ENCODE data around the gene COL18A1. TPM values are rescaled to one million over a fixed set of nuclear protein-coding genes. Genes with fewer than 3 reads are reported as not detected.

Gene COL18A1
- polyA plus RNA-seq, 2 of the 4 experiments (the other 2 are of a cell fraction): 17.3 to 88.4 TPM

DNA sequence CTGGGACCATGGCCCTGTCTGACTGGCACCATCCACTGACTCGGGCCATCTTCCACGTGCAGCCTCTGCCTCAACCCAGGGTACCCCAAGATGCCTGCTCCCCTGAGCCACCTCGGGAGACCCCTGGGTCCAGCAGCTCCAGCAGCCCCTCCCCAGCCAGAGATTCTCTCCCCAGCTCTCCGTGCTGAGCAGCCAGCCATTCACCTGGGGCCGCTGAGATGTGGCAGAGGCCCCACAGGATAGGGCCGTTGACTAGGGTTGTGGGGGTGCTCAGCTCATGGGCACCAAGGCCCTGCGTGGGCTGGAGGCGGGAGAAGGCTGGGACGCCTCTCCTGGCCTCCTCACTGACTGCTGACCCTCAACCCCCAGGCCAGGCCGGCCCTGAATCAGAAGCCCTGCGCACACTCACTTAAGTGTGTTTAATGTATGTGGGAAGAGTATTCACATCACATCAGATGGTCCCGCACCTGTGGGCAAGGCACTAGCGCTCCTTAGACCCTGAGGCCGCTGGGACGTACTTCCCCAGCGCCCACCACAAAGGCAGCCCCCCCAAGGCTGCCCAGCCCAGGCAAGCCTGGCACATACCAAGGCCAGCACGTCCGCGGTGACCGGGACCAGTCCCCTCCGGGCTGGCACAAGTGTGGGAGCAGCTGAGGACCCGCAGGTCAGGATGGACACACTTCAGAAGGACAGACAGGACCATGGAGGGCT, 109.5 kb downstream of the COL18A1 start:
- no peak for TF ChIP-seq MYC (IDR thresholded peaks at IDR 0.05; ENCODE audit: borderline replicate concordance, low read length)
- TF ChIP-seq KDM5A (IDR thresholded peaks at IDR 0.05): no peak
- TF ChIP-seq PHF8 (IDR thresholded peaks at IDR 0.05; ENCODE audit: borderline replicate concordance, low read depth): no peak
- TF ChIP-seq RARB (CRISPR knock-in tag; IDR thresholded peaks at IDR 0.05): no peak
- TF ChIP-seq FOXS1 (CRISPR knock-in tag; IDR thresholded peaks at IDR 0.05): no peak
- no peak for TF ChIP-seq ZFP36 (IDR thresholded peaks at IDR 0.05; ENCODE audit: borderline replicate concordance, partially characterized antibody)
- TF ChIP-seq FOSL2 (IDR thresholded peaks at IDR 0.05): no peak
- TF ChIP-seq FOSL2 (CRISPR knock-in tag; IDR thresholded peaks at IDR 0.05): no peak
- no peak for TF ChIP-seq CBX8 (IDR thresholded peaks at IDR 0.05)
- Histone ChIP-seq H3K27ac (no peak overlapping the region), H3K4me3 (no peak overlapping the region), H3K4me2 (no peak overlapping the region), H3K9me3 (peaks cover 10% of the 10 kb centered on the region), H3K4me1 (no peaks in the 10 kb centered on the region)
- ATAC-seq (no peak), FAIRE-seq (no peak), DNase-seq (ENCODE audit: low read depth in 1 of 2, low spot score in 1 of 2) (no peak)
- WGBS (ENCODE audit: missing lambda C conversion rate): 95% methylated on average over 5 of the region's 22 CpGs
- CTCF ChIA-PET: interaction anchor here (0.7 kb wide), 1 partner anchor 184 kb away, joined by 3 read pairs; no protein-coding TSS in a partner anchor
- POLR2A ChIA-PET: no interaction called here

DNA sequence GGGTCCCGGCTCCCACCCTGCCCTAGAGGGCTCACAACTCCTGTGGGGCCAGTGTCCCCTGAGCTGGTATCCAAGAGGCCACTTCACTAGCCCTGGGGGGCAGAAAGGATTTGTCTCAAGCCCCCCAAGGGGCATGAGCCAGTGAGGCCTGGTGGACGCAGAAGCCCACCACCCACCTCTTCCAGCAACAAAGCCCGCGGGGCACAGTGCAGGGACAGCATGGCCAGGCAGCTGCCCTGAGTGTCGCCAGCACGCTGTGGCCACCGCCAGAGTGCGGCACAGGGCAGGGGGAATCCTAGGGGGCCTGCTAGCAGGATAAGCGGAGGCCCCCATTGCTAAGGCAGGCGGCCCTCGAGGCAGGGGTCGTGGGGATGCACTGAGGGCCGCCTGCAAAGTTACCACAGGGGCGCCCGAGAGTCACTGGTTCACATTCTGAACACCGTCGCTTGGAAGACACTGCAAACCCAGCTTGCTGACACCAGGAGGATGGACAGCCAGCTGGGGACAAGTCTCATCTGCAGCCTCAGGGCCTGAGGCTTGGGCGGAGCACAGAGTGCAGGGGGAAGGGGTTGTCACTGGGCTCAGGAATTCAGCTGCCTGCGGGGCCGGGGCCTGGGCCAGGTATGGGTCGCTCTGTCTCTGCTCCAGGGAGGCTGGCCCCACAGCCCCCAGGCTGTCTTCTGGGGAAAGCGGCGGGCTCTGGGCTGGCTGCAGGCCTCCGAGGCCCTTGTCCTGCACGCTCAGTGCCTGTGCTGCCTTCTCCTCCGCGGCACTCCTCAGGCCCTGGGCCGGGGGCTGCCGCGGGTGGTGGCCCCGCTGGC, 110.5 kb downstream of the COL18A1 start:
- no peak for ATAC-seq
- no peaks in the 10 kb centered on the region for H3K4me1 ChIP-seq
- TF ChIP-seq, protein P1, sequence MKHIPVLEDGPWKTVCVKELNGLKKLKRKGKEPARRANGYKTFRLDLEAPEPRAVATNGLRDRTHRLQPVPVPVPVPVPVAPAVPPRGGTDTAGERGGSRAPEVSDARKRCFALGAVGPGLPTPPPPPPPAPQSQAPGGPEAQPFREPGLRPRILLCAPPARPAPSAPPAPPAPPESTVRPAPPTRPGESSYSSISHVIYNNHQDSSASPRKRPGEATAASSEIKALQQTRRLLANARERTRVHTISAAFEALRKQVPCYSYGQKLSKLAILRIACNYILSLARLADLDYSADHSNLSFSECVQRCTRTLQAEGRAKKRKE (CRISPR knock-in tag; IDR thresholded peaks at IDR 0.05; ENCODE audit: low read depth): no peak
- TF ChIP-seq, protein P2, sequence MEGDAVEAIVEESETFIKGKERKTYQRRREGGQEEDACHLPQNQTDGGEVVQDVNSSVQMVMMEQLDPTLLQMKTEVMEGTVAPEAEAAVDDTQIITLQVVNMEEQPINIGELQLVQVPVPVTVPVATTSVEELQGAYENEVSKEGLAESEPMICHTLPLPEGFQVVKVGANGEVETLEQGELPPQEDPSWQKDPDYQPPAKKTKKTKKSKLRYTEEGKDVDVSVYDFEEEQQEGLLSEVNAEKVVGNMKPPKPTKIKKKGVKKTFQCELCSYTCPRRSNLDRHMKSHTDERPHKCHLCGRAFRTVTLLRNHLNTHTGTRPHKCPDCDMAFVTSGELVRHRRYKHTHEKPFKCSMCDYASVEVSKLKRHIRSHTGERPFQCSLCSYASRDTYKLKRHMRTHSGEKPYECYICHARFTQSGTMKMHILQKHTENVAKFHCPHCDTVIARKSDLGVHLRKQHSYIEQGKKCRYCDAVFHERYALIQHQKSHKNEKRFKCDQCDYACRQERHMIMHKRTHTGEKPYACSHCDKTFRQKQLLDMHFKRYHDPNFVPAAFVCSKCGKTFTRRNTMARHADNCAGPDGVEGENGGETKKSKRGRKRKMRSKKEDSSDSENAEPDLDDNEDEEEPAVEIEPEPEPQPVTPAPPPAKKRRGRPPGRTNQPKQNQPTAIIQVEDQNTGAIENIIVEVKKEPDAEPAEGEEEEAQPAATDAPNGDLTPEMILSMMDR (IDR thresholded peaks at IDR 0.05): no peak
- TF ChIP-seq RAD21 (conservative IDR thresholded peaks at IDR 0.05 in 1 of 2, IDR thresholded peaks at IDR 0.05 in 1 of 2): no peak
- TF ChIP-seq SREBF2 (IDR thresholded peaks at IDR 0.05): no peak
- TF ChIP-seq CHD2 (IDR thresholded peaks at IDR 0.05; ENCODE audit: low read length, partially characterized antibody): no peak
- TF ChIP-seq, protein P3, sequence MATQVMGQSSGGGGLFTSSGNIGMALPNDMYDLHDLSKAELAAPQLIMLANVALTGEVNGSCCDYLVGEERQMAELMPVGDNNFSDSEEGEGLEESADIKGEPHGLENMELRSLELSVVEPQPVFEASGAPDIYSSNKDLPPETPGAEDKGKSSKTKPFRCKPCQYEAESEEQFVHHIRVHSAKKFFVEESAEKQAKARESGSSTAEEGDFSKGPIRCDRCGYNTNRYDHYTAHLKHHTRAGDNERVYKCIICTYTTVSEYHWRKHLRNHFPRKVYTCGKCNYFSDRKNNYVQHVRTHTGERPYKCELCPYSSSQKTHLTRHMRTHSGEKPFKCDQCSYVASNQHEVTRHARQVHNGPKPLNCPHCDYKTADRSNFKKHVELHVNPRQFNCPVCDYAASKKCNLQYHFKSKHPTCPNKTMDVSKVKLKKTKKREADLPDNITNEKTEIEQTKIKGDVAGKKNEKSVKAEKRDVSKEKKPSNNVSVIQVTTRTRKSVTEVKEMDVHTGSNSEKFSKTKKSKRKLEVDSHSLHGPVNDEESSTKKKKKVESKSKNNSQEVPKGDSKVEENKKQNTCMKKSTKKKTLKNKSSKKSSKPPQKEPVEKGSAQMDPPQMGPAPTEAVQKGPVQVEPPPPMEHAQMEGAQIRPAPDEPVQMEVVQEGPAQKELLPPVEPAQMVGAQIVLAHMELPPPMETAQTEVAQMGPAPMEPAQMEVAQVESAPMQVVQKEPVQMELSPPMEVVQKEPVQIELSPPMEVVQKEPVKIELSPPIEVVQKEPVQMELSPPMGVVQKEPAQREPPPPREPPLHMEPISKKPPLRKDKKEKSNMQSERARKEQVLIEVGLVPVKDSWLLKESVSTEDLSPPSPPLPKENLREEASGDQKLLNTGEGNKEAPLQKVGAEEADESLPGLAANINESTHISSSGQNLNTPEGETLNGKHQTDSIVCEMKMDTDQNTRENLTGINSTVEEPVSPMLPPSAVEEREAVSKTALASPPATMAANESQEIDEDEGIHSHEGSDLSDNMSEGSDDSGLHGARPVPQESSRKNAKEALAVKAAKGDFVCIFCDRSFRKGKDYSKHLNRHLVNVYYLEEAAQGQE (IDR thresholded peaks at IDR 0.05): no peak
- TF ChIP-seq NPAS2 (CRISPR knock-in tag; IDR thresholded peaks at IDR 0.05; ENCODE audit: borderline replicate concordance): no peak
- no peak for TF ChIP-seq HEYL (CRISPR knock-in tag; IDR thresholded peaks at IDR 0.05)
- no peak for TF ChIP-seq RARB (CRISPR knock-in tag; IDR thresholded peaks at IDR 0.05)
- no peak for TF ChIP-seq RFX5 (IDR thresholded peaks at IDR 0.05)
- TF ChIP-seq TP53 (CRISPR knock-in tag; IDR thresholded peaks at IDR 0.05): no peak
- TF ChIP-seq, protein P4, sequence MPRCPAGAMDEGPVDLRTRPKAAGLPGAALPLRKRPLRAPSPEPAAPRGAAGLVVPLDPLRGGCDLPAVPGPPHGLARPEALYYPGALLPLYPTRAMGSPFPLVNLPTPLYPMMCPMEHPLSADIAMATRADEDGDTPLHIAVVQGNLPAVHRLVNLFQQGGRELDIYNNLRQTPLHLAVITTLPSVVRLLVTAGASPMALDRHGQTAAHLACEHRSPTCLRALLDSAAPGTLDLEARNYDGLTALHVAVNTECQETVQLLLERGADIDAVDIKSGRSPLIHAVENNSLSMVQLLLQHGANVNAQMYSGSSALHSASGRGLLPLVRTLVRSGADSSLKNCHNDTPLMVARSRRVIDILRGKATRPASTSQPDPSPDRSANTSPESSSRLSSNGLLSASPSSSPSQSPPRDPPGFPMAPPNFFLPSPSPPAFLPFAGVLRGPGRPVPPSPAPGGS (IDR thresholded peaks at IDR 0.05): no peak
- TF ChIP-seq FOSB (CRISPR knock-in tag; IDR thresholded peaks at IDR 0.05): no peak
- no peak for TF ChIP-seq EHMT2 (IDR thresholded peaks at IDR 0.05; ENCODE audit: low read depth)
- no peak for TF ChIP-seq MAFK (IDR thresholded peaks at IDR 0.05; ENCODE audit: partially characterized antibody)
- TF ChIP-seq RCOR1 (IDR thresholded peaks at IDR 0.05; ENCODE audit: low read depth, low read length): no peak
- no peak for TF ChIP-seq FOSL2 (IDR thresholded peaks at IDR 0.05)
- TF ChIP-seq FOSL2 (CRISPR knock-in tag; IDR thresholded peaks at IDR 0.05): no peak
- no peak for TF ChIP-seq EHF (CRISPR knock-in tag; IDR thresholded peaks at IDR 0.05)
- WGBS (ENCODE audit: missing lambda C conversion rate): 94% methylated on average over 6 of the region's 31 CpGs
- H3K9me3 ChIP-seq: peaks cover 19% of the 10 kb centered on the region
- CTCF ChIA-PET: interaction anchor here (0.7 to 1.8 kb wide), 2 partner anchors 183 to 223 kb away, joined by 3 to 4 read pairs; no protein-coding TSS in a partner anchor
- POLR2A ChIA-PET: interaction anchor here (0.6 kb wide), 1 partner anchor 501 kb away, joined by 6 read pairs; no protein-coding TSS in a partner anchor
- H3K4me3 ChIP-seq: no peak overlapping the region
- DNase-seq (ENCODE audit: low read depth in 1 of 2, low spot score in 1 of 2): no peak
- FAIRE-seq: no peak
- H3K27ac ChIP-seq: no peak overlapping the region
- H3K4me2 ChIP-seq: no peak overlapping the region

All from A549 (cell line).